NCI-H128 (cell line): ENCODE data around the gene FYCO1.
A peak's percentile ranks its signal among the peaks of the same experiment; 100 is the strongest.

Experiments used
- DNase-seq: peaks from one replicate; lab custom pipeline; 2025; ENCODE audit not compliant: unreplicated experiment; lab: John Stamatoyannopoulos, UW

The FYCO1 gene

GRCh38 chr3:45921158-45922038 lies 74.2 kb downstream of the FYCO1 start:
- DNase-seq: no peak

GRCh38 chr3:45917146-45917898 lies 78.3 kb downstream of the FYCO1 start:
- DNase-seq: peak; percentile 1

DNA sequence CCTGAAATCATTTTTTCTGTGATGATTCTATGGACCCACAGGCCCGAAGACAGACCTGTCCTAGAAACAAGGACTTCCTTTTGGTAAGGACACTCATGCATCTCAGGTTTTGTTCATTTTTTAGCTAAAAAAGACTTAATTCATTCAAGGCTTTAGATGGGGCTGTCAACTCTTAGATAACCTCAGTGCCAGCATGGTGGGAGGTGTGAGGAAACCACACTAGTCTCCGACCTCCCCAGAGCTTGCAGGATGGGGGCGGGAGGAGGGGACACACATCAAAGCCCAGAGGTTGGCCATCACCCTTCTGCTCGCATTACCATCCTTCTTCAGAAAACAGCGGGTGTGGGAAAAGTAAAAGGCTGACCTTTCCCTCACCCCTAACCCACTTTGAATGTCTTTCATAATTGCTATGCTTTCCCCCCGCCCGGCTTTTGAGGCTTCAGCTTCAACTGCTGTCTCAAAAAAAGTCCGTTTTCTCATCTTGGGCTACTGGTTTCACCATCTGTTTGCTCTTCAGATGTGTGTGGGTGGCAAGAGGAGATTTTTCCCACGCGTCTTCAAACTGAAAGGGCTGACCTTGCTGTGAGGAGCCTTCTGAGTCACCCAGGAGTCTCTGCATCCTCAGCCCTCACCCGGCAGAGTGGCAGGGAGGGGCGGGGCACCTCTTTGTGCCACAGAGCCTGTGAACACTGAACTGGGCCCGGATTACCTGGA lies 79.9 kb downstream of the FYCO1 start:
- DNase-seq: no peak

- no peak for DNase-seq
Measured at GRCh38 chr3:45915059-45915439, 80.6 kb downstream of the FYCO1 start.

GRCh38 chr3:45914362-45915058 lies 81.1 kb downstream of the FYCO1 start:
- DNase-seq: no peak

- DNase-seq: no peak
Measured at GRCh38 chr3:45912435-45912834, 83.2 kb downstream of the FYCO1 start.

DNA sequence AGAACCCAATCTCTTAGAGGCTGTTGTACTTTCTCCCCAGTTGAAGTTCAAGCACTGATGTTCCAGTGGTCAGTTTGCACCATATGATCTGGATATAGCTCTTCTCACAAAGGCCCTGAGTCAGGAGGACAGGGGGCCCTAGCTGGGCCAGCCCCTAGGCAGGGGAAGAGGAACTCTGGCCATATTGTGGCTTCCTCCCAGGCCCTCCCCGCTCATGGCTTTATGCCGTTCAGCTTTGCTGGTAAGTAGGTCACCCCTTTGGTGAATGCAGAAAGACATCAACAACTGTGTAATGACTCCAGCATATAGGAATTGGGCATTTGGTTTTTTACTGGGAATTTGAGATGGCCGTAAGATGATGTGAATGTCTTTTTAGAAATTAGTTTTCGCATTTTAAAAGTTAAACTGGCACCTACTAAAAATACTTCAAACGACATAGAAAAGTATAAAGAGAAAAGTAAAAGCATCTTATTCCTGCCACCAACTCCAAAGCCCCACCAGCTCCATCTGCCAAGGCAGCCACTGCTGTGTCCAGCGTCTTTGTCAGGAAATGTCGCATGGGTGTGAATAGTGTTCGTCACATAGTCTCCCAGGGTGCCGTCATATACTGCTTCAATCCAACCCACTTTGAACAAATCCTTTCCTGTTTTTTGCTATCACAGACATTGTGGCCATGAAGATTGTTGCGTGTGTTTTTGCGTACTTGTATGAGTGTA lies 84.0 kb downstream of the FYCO1 start:
- DNase-seq: no peak

DNA sequence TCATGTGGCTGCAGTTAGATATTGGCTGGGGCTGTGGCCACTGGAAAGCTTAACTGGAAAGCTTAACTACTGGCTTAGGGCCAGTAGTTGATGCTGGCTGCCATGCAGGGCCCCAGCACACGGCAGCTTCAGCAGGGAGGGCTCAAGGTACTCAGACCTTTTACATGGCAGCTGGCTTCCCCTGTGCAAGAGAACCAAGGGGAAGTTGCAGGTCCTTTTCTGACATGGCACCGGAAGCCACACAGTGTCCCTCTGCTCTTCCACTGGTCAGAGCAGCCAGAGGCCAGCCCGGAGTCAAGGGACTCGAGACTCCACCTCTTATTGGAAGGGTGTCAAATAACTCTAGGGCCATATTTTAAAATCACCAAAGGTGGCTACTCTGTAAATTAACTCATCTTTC lies 84.7 kb downstream of the FYCO1 start:
- no peak for DNase-seq

DNA sequence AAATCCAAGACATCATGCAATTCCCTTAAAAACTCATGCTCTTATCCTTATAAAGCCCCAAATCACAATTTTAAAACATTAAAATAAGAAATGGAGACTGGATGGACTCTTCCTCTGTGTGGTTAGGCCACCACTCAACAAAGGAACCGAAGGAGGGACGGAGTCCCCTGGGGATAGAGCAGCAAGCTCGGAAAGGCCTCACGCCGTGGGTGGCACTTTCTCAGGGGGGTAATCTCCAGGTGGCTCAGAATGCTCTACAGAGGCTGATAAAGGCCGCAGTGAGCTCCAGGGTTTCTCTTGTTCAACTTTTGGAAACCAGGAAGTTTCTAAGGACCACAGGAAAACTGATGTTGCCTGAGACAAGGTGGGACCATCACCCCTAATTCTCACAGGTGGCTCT lies 86.1 kb downstream of the FYCO1 start:
- DNase-seq: no peak

- no peak for DNase-seq
Measured at GRCh38 chr3:45908761-45909160, 86.9 kb downstream of the FYCO1 start.

DNA sequence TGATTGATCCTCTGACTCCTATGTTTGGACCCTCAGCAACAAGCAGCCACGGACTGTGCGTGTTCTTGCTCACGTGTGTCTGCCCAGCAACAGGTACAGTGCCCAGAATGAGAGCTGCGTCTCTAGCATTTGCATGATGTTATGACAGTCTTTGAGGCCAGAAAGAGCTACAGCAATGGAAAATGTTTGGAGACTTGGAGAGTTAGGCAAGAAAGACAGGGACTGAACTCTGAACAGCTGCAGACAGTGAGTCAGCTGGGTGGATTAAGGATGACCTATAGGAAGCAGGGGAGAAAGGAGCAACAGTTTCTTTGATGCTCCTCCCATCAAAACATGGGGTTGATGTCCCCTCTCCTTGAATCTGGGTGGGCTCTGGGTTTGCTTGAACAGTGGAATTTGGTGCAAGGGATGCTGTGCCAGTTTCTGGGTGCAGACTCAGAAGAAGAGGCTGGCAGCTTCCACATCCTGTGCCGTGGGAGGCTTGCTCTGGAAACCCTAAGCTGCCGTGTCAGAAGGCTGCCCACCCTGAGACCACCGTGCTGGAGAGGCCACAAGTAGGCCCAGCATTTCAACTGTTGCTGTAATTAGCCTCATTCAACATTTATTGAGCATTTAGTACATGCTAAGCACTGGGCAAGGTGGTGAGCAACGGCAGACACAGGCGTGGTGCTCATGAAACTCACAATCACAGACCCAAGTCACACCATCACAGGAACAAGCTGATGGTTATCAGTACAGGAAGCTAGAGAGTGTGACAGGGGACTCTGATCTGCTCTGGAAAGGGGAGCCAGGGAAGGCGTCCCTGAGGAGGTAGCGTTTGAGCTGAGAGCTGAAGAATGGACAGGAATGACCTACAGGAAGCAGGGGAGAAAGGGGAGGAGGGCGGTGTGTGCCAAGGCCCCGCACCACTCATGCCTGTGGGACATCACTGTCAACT lies 87.6 kb downstream of the FYCO1 start:
- no peak for DNase-seq

DNA sequence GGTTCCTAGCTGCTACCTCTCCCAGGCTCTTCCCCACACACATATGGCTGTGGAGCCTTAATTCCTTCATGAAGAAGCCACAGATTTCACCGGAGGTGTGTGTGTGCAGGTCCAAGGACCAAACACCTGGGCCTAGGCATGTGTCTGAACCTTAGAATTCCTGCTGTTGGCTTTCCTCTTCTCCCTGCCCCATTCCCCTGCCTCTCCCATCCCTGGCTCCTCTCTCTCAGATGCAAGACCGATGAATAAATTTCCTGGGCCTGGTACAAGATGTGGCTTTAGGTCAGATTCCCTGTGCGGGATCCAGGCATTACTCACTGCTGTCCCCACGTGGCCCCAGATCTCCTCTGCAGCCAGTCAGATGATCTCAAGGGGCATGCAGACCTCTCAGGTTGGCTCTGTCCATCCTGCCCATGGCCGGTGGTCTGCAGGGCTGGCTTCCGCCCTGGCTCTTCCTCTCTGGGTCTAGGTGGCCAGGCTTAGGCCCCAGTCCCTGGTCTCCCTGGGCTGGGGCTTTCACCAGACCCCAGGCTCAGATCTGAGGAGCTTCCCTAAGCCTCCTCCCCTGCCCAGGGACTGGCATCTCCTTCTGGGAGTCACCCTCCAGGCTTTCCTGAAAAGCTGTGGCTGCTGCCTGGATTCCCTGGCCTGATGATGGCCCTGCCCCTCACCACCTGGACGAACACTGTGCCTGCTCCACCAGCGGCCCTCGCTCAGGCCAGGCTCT lies 88.8 kb downstream of the FYCO1 start:
- no peak for DNase-seq

- no peak for DNase-seq
Measured at GRCh38 chr3:45905755-45906154, 89.9 kb downstream of the FYCO1 start.

- DNase-seq: no peak
Measured at GRCh38 chr3:45904931-45905330, 90.7 kb downstream of the FYCO1 start.

DNA sequence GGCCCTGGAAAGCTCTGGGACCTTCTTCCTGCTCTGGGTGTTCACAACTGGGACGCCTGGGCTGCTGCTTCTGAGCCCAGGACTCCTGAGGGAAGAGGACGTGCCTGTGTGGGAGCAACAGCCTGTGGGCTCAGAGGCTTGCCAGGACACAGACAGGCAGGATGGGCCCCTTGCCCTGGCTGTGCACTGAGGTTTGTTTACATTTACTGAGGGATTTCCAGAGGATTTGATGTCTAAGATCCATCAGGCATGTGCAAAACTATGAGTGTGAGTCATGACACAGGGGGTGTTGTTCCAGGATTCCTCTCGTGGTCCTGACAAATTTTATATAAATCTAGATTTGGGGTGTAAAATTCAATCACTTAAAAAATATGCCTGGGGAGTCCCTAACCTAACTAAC lies 98.7 kb downstream of the FYCO1 start:
- no peak for DNase-seq

DNA sequence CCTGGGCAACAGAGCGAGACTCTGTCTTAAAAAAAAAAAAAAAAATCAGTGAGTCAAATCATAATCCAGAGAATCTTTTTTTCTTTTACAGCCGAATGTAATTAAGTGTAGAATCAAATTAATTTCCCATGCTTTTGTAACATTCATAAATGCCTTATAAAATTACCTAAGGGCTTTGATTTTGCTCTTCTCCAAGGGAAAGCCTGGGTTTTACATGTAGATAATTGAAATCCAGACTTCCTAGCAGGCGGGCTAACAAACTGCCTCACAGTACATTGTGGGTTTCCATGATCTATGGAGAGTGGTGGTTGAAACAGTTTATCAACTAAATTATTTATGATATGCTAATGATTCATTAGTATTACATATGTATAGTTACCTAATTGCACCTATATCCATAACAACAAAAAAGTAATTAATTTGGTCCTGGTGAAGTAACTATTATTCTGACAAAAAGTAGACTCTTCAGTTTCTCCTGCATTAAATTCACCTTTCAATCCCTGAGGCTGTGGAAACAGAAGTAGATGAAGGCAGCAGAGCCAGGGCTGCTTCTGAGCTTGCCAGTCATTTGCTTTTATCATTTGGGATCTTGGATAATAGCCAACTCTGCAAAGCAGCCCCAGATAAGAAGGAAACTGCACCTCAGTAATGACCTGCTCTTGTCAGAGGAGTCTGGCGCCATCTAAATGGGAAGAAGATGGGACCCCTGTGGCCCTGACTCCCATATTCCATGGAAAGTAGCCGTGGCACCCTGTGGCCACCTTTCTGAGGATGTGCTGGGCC lies 99.7 kb downstream of the FYCO1 start:
- DNase-seq: no peak

- DNase-seq: no peak
Measured at GRCh38 chr3:45894015-45894414, 101.6 kb downstream of the FYCO1 start.

DNA sequence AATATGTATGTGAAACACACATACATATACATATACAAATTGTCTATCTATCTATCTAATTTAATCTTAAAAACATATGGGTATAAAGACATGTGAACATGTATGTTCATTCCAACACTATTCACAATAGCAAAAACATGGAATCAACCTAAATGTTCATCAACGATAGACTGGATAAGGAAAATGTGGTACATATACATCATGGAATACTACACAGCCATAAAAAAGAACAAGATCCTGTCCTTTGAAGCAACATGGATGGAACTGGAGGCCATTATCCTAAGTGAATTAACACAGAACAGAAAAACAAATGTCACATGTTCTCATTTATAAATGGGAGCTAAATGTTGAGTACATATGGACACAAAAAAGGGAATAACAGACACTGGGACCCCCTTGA lies 103.5 kb downstream of the FYCO1 start:
- DNase-seq: no peak
